Head of caudate nucleus (tissue), 42 donors: ENCODE measurements around the gene GPX6.
"Not testable (repeated sequence)": the region's sequence is repeated elsewhere in the genome, so short reads cannot be mapped to it uniquely, and the experiment has no call there.

ENCODE experiments used
- DNase-seq, 42 donors: peaks; one replicate each; pipeline versions ENCODE4 v3.0.0 to v3.0.0-alpha.2; 2020 to 2021; ENCODE audit warnings: mixed read lengths in 7 of 42
- intact Hi-C: fragments of 100-400 bp; cut with DNase I; formaldehyde crosslinking; loops from one replicate; pipeline ENCODE4 v1.15.0; 2022

The GPX6 gene

DNA sequence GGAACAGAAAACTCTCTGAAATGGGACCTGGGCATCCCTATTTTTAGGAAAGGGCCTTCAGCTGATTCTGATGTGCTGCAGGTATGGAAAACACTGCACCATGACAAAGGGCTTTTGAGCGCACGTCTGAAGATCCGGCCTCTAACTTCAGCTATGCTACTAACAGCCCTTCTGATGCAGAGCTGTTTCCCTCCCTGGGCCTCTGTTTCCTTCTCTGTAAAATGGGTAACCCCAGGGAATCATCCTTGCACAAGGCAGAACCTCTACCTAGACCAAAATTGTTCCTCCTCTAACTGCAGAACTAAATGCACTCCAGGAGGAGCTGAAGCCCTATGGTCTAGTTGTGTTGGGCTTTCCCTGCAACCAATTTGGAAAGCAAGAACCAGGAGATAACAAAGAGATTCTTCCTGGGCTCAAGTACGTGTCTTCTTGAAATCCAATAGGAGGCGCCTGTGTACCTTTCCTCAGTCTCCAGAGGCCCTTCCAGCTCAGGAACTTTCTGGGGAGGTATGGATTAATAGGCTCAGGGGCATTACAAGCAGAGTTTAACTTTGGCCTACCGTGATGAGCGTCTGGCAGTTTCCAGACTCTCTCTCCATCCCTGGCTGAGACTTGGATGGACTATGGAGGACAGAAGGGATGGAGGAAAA, 16.0 kb upstream of the GPX6 start:
- intact Hi-C loops: no loop called here
- DNase-seq: no peak

DNA sequence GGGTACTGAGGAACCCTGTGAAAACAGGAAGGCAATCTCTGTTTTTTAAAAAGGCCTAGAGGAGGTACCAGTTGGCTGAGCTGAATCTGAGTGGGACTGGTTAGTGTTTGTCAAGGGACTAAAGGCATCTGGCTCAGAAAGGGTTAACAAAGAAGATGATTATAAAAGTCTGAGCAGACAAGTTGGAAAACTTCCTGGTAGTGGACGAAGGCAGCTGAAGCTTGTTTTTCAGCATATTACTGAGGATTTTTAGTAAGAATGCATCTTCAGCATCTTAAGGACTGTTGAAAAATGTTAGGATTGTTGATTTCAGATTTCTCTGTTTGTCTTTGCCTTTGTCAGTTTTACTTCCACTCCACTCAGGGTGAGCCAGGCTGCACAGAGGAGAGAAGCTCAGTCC, 15.2 kb upstream of the GPX6 start:
- intact Hi-C loops: no loop called here
- DNase-seq: no peak

DNA sequence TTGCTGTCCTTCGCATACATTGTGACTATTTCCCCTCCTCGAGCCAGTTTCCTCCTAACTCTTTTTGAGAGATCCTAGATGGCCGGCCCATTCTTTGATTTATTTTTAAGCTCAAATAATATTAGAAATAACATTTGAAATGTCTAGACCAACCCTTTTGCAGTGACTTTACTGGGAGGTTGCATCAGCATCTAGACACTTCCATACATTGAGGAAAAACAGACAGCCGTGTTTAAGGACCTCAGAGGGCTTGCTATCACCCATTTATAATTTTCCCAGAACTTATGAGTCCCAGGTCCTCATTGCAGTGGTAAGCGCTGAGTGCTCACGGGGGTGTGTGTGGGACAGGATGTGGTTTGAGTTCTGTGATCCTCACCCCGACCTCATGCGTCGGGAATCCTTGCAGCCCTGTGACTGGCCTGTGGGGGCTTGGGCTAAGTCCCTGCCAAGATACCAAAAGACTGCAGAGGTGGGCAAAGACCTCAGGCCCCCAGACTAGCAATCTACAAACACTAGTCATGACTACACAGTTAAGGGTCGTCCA, 10.0 kb upstream of the GPX6 start, which contains the start of gene GPX5:
TSS of gene GPX5 (plus strand) at position 386 of the 544 bp plus-strand sequence. CDS start at position 519, 133 bp downstream.
- intact Hi-C loops: no loop called here
- DNase-seq: no peak

DNA sequence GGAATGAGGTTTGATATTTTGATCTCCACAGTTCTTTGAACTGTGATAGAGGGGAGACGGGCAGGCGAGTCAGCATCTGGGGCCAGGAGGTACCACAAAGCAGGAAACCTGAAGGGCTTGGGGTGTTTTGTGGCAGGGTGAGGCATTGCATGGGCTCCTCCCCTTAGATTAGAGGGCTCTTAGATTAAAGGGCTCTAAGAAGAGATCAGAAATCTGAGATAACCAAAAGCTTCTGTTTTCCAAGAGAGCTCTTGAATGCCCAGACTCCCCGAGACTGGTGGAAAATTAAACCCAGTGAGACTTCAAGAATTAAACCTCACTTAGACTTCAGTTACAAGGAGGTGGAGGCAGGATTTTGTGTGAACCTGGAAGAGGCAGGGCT, 7.6 kb upstream of the GPX6 start:
- intact Hi-C loops: no loop called here
- DNase-seq: no peak

DNA sequence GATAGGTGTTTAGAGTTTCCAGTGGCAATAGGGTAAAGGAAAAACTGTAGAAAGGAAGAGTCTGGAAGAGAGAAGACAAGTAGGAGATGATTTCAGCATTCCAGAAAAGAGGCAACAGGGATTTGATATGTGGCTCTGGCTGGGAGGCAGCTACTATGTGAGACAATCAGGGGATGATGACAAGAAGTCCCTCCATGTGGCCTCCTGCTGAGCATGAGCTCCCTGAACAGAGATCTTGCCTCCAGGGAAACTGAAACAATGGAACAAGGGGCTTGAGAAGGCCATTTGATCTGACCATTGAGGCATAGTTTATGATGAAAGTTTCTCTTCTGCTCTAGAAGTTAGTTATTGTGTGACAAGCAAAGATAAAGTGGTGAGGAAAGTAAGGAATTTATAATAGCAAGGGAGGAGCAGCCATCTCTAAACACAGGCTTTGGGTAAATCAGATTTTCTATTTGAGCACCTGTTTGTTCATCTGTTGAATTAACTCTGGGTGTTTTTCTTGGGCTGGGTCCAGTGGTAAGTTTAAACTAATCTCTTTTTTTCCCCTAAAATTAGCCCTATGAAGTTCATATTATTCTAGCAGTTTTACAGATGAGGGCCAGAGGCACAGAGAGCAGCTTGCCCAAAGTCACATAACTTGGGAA, 7.1 kb upstream of the GPX6 start:
- intact Hi-C loops: no loop called here
- DNase-seq: no peak

DNA sequence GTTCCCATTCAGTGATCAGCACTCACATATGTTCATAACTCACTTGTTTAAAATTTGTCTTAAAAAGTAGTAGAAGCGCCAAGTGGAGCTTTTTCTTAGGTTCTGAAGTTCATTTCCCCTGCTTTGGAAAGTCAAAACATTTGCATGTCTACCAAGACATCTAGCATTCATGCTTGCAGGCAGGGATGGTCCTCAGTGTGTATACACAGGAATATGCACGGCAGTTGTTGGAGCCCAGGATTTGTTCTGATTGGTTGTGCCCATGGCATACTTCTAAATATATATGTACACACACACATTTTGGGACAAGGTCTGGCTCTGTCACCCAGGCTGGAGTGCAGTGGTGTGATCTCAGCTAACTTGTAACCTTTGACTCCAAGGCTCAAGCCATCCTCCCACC, 2.4 kb upstream of the GPX6 start:
- intact Hi-C loops: no loop called here

DNA sequence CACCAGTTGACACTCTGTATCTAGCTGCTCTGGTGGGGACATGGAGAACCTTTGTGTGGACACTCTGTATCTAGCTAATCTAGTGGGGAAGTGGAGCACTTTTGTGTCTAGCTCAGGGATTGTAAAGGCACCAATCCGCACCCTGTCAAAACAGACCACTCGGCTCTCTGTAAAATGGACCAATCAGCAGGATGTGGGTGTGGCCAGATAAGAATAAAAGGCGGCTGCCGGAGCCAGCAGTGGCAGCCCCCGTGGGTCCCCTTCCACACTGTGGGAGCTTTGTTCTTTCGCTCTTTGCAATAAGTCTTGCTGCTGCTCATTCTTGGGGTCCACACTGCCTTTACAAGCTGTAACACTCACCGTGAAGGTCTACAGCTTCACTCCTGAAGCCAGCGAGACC, 3.2 kb downstream of the GPX6 start:
- intact Hi-C loops, DNase-seq: not testable (repeated sequence)

More for the DNA sequence above, 2.4 kb upstream of the GPX6 start:
- no peak for DNase-seq

DNA sequence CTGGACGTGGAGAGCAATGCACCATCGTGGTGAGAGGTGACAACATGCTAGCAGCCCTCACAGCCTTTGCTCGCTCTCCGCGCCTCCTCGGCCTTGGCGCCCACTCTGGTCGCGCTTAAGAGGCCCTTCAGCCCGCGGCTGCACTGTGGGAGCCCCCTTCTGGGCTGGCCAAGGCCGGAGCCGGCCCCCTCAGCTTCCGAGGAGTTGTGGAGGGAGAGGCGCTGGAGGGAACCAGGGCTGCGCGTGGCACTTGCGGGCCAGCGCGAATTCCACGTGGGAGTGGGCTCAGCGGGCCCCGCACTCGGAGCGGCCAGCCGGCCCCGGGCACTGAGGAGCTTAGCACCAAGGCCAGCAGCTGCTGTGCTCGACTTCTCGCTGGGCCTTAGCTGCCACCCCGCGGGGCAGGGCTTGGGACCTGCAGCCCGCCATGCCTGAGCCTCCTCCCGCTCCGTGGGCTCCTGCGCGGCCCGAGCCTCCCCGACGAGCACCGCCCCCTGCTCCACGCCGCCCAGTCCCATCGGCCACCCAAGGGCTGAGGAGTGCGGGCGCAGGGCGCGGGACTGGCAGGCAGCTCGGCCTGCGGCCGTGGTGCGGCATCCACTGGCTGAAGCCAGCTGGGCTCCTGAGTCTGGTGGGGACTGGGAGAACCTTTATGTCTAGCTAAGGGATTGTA, 3.8 kb downstream of the GPX6 start:
- intact Hi-C loops: no loop called here
- DNase-seq: no peak

DNA sequence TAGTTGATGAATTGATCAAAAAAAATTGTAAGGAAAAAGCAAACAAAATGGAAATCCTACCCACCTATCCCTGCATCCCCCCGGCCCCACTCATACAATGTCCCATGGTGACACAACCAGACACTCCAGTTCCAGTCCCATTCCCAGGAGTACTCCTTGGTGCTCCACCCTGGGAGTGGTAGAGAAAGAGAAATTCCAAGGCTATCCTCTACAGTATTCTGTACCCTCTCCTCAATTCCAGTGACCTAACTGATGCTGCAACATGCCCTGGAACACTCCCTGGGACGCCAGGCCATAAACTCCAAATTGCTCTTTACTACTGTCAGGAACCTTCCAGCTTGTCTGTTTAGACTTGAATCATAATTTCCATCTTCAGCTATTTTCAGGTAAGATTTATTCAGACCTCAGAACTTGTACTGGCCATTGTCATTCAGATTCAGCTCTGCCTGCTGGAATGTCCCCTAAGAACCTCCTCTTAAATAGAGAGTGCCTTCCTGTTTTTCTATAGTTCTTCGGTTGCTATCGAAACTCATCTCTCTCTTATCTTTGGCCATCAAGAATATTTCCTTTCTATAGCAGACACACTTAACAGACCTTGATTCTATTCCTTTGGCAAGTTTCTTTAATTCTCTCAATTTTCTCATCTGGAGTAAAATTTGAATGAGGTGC, 8.7 kb downstream of the GPX6 start:
- no peak for DNase-seq
- intact Hi-C loops: no loop called here

DNA sequence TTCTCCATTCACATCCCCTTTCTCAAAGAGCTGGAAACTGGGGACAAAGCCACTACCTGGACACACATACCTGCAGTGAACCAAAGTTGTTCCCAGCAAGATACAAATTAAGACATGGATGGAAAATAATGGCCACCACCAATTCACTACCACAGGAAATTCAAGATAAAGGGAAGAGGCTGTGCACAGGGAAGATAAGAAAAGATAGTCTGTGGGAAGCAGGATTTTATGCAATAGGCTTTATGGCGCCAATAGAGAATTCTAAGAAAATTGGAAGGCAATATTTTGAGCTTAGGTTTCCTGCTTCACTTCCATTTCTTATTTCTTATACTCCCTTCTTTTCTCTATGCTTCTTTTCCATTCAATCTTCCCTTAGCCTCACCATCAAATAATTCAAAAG, 9.9 kb downstream of the GPX6 start:
- intact Hi-C loops: no loop called here
- DNase-seq: no peak

DNA sequence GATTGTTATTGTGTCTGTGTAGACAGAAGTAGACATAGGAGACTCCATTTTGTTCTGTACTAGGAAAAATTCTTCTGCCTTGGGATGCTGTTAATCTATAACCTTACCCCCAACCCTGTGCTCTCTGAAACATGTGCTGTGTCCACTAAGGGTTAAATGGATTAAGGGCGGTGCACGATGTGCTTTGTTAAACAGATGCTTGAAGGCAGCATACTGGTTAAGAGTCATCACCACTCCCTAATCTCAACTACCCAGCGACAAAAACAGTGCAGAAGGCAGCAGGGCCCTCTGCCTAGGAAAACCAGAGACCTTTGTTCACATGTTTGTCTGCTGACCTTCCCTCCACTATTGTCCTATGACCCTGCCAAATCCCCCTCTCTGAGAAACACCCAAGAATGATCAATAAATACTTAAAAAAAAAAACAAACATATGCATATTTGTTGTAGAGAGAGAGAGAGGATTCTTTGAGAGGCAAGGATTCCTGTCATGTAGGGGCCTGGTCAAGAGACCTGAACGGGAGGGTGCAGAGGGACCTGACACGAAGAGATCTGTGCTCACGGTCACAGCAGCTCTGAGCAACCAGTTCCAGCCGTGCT, 12.8 kb downstream of the GPX6 start:
- intact Hi-C loops, DNase-seq: not testable (repeated sequence)

DNA sequence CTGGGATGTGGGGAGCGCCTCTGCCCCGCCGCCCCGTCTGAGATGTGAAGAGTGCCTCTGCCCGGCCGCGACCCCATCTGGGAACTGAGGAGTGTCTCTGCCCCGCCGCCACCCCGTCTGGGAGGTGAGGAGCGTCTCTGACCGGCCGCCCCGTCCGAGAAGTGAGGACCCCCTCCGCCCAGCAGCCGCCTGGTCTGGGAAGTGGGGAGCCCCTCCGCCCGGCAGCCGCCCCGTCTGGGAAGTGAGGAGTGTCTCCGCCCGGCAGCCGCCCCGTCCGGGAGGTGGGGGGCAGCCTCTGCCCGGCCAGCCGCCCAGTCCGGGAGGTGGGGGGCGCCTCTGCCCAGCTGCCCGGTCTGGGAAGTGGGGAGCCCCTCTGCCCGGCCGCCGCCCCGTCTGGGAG, 13.5 kb downstream of the GPX6 start:
- intact Hi-C loops, DNase-seq: not testable (repeated sequence)

DNA sequence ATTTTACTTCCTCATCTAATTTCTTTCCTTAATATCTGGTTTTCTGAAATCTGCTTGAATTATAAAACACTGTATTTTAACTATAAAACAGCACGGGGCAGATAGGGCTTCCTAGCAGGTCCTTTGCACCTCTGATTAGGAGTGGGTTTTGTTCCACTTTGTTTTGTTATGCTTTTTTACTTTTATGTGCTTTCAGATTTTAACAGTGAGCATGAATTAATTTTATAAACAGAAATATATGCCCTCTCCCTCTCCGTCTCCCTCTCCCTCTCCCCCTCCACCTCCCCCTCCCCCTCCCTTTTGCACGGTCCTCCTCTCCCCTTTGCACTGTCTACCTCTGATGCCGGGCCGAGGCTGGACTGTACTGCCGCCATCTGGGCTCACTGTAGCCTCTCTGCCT, 14.3 kb downstream of the GPX6 start:
- no peak for DNase-seq
- intact Hi-C loops: no loop called here

DNA sequence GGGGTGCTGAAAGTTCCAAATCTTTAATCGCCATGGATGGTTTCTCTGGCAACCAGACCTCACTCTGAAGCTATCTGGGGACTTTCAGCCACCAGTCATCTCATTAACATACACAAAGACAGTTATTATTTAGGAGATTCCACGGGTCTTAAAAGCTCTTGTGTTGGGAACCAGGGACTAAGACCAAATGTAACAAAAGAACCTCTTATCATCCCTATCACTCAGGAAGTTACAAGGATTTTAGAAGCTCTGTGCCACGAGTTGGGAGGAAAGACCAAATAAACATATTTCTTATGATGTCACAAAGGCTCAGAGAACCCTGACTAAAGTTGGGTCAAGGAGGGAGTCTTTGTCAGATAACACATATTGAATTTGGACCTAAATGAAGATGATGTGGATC, 17.7 kb downstream of the GPX6 start:
- DNase-seq: no peak
- intact Hi-C loops: no loop called here

DNA sequence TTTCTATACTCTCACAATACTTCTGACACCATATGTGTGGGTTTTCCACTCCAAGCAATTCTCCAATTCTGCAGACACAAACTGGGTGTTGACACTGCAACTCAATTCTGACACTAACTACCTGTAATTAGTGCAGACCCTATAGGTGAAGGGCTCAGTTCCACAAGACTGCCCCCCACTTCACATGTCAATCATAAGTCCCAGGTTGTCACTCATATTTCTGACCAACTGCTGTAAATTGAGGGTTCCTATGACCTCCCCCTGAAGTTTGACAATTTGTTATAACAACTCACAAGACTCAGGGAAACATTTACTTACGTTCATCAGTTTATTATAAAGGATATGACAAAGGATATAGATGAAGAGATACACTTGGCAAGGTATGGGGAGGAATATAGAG, 18.3 kb downstream of the GPX6 start:
- intact Hi-C loops: no loop called here
- DNase-seq: no peak

DNA sequence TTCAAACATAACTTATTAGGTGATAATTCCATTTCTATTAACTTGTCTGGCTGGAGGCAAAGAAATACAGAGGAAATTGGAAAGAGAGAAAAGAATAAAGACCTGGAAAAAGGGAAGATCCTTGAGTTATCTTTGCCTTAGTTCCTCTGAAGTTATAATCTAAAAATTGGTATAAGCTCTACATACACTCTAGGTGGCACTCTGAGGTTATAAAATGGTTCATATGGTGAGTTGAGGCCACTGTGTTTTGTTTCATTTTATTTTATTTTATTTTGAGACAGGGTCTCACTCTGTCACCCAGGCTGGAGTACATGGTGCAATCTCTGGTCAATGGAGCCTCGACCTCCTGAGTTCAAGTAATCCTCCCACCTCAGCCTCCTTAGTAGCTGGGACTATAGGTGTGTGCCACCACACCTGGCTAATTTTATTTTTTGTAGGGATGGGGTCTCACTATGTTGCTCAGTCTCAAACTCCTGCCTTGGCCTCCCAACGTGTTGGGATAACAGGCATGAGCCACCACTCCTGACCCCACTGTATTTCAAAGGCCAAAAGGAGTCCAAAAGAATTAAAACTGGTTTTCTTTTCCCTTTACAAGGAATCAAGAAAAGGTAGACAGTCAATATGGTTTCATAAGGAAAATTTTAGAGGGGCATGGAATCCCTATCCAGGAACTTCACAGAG, 19.4 kb downstream of the GPX6 start:
- no peak for DNase-seq
- intact Hi-C loops: no loop called here

DNA sequence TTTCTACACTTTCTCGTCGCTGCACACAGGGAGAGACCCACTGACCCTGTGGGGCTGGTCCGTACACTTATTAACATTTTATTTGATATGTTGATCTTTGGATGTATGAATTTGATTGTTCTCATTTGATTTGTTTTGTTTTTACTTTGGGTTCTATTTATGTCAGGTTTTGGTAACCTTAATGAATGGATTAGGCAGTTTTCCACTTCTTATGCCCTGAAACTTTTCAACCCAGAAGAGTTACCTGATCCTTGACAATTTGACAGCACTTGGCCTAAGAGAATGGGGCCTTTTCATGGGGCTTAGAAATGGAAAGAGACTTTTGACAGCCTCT, 23.6 kb downstream of the GPX6 start:
- intact Hi-C loops: no loop called here
- DNase-seq: no peak

DNA sequence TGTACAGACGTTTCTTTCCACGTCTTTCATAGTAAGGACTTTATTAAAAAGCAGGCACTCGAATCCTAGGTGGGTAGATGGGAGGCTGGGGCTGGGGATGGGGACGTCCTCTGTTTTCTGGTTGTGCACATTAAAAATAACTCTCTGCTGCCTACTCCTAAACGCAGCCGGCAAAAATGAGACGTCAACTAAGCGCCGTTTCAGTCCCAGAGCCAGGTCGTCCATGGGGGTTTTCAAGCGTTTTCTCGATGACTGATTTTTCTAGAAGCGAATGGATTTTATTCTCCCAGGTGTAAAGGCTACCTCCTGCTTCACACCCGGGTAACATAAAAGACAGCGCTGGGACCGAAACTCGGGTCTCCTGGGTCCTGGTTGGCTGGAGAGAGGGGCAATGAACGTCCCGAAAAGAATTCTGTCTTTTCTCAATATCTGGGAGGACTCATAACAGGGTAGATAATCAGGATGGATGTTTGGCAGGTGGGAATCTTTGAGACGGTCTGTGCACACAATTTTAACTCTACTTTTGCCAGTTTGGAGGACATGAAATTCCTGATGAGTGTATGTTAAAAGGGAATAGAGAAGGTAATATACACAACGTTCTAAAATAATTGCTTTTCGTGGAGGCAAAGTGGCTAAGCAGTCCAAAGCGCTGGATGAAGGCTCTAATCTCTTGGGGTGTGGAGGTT, 25.2 kb downstream of the GPX6 start:
- intact Hi-C loops: no loop called here
- peak in 5 of 42 donors; percentile 11 to 32 (median 14) for DNase-seq
